ENCODE data around the gene SLC25A4.
"Not testable (repeated sequence)": the region's sequence is repeated elsewhere in the genome, so short reads cannot be mapped to it uniquely, and the experiment has no call there.

SLC25A4 gene

DNA sequence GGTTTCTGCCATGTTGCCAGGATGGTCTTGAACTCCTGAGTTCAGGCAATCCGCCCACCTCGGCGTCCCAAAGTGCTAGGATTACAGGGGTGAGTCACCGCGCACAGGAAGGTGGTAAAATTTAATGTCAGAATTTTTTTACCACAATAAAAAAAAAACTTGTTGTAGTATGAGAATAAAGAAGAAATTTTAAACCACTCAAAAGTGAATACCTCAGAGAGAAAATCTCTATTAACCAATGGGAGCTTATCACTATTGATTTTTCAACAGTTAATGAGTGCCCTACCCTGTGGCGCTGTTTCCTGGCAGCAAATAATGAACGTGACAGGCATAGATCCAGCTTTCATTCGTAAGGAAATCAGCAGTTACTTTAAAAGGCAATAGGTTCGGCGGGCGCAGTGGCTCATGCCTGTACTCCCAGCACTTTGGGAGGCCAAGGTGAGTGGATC, 32.7 kb upstream of the SLC25A4 start:
- no peak for DNase-seq (ENCODE audit: low read depth)
- H3K4me3 ChIP-seq (ENCODE audit: low read length) = no peak overlapping the region
- TF ChIP-seq, protein P1, sequence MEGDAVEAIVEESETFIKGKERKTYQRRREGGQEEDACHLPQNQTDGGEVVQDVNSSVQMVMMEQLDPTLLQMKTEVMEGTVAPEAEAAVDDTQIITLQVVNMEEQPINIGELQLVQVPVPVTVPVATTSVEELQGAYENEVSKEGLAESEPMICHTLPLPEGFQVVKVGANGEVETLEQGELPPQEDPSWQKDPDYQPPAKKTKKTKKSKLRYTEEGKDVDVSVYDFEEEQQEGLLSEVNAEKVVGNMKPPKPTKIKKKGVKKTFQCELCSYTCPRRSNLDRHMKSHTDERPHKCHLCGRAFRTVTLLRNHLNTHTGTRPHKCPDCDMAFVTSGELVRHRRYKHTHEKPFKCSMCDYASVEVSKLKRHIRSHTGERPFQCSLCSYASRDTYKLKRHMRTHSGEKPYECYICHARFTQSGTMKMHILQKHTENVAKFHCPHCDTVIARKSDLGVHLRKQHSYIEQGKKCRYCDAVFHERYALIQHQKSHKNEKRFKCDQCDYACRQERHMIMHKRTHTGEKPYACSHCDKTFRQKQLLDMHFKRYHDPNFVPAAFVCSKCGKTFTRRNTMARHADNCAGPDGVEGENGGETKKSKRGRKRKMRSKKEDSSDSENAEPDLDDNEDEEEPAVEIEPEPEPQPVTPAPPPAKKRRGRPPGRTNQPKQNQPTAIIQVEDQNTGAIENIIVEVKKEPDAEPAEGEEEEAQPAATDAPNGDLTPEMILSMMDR (conservative IDR thresholded peaks at IDR 0.05; ENCODE audit: low read length) = no peak

DNA sequence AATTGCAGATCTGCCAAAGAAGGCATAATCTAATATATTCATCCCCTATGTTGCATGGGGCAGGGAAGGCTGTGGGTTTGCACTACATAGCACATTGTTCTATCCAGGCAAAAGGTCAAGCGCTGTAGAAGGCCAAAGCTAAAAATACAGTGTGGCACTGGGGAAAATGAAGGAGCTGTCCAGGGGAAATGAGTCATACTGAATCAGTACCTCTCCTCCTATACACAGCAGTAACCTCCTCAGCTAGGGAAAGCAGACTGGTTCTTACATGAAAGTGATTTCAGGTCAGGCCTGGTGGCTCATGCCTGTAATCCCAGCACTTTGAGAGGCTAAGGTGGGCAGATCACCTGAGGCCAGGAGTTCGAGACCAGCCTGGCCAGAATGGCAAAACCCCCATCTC, 31.0 kb upstream of the SLC25A4 start:
- TF ChIP-seq, protein P1 (conservative IDR thresholded peaks at IDR 0.05; ENCODE audit: low read length) = no peak
- H3K4me3 ChIP-seq (ENCODE audit: low read length) = no peak overlapping the region
- DNase-seq (ENCODE audit: low read depth) = peak; percentile 86

DNA sequence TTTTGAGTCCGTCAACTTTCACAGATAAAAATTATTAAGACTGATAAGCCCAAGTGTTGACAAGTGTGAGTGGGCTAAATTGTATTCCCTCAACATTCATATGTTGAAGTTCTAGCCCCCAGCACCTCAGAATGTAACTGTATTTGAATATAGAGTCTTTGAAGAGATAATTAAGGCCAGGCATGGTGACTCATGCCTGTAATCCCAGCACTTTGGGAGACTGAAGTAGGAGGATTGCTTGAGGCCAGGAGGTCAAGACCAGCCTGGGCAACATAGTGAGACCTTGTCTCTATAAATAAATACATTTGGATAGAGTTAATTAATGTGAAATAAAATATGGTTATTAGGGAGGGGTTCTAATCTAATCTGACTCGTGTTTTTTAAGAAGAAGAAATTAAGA, 29.7 kb upstream of the SLC25A4 start:
- no peak overlapping the region for H3K4me3 ChIP-seq (ENCODE audit: low read length)
- TF ChIP-seq, protein P1 (conservative IDR thresholded peaks at IDR 0.05; ENCODE audit: low read length) = no peak
- DNase-seq (ENCODE audit: low read depth) = no peak

DNA sequence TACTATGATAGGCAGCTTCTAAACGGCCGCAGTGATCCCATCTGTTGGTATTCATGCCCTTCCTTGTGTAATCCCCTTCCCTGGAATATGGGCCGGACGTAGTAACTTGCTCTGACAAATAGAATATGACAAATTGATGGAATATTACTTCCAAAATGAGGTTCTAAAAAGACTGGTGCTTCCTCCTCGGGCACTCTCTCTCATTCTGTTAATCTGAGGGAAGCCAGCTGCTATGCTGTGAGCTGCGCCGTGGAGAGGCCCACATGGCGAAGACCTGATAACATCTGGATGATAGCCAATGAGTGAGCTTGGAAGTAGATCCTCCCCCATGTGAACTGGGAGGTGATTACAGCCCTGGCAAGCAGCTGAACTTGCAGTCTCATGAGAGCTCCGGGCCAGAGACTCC, 27.2 kb upstream of the SLC25A4 start:
- H3K4me3 ChIP-seq (ENCODE audit: low read length) = no peak overlapping the region
- TF ChIP-seq, protein P1 (conservative IDR thresholded peaks at IDR 0.05; ENCODE audit: low read length) = no peak
- DNase-seq (ENCODE audit: low read depth) = peak; percentile 63

DNA sequence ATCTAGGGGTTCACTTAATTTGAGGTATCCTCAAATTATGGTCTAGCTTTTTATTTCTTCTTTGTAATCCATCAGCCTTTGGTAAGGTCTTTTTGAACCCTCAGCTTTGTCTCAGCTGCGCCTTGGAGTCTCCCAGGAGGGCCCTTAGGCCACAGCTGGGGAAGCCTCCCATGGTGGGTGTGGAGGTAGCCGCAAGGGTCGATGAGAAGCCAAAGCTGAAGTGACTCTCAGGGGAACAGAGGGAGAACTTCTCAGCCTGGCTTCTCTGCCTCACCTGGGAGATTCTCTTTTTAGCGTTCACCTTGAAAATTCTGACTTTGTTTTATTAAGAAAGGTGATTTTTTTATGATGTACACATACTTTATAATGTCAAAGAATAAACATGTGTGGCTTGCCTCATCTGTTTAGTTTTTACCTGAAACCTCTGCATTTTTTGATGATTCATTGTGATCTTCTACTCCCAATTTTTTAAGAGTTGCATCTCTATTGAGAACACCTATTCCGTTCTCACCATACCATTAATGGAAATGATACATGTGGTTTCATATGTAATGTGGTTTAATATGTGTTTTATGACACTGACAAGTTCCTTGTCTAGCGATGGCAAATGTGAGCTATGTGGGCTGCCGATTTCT, 25.6 kb upstream of the SLC25A4 start:
- no peak overlapping the region for H3K4me3 ChIP-seq (ENCODE audit: low read length)
- TF ChIP-seq, protein P1 (conservative IDR thresholded peaks at IDR 0.05; ENCODE audit: low read length) = no peak
- no peak for DNase-seq (ENCODE audit: low read depth)

DNA sequence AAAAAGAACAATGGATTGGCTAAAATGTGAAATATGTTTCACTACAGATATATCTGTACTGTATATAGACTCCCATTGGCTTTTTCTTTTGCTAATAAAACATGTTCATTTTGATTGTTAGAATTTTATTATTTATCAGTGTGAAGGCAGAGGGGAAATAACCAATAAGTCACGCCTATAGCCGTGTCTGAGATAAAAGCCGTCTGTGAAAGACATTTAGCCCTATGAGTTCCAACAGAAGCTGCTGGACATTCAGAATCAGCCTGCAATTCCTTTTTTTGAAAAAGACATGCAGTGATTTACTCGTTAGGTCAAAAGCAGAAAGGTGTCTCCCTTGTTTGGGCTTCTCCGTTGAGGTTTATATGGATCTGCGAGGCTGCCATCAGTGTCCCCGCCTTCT, 24.2 kb upstream of the SLC25A4 start:
- no peak overlapping the region for H3K4me3 ChIP-seq (ENCODE audit: low read length)
- TF ChIP-seq, protein P1 (conservative IDR thresholded peaks at IDR 0.05; ENCODE audit: low read length) = no peak
- no peak for DNase-seq (ENCODE audit: low read depth)

DNA sequence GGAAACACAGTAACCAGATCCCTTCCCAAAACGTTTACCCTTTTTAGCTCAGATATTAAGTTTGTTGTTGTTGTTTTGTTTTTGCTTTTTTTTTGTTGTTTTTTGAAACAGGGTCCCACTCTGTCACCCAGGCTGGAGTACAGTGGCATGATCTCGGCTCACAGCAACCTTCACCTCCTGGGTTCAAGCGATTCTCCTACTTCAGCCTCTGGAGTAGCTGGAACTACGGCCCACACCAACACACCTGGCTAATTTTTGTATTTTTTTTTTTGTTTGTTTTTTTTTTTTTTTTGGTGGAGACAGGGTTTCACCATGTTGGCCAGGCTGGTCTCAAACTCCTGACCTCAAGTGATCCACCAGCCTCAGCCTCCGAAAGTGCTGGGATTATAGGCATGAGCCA, 23.6 kb upstream of the SLC25A4 start:
- not testable (repeated sequence) for H3K4me3 ChIP-seq (ENCODE audit: low read length); DNase-seq (ENCODE audit: low read depth)

All from AG10803 (cell line).